ENCODE measurements around the gene BOLA2B.
"Not testable (repeated sequence)": the region's sequence is repeated elsewhere in the genome, so short reads cannot be mapped to it uniquely, and the experiment has no call there.

The BOLA2B gene

DNA sequence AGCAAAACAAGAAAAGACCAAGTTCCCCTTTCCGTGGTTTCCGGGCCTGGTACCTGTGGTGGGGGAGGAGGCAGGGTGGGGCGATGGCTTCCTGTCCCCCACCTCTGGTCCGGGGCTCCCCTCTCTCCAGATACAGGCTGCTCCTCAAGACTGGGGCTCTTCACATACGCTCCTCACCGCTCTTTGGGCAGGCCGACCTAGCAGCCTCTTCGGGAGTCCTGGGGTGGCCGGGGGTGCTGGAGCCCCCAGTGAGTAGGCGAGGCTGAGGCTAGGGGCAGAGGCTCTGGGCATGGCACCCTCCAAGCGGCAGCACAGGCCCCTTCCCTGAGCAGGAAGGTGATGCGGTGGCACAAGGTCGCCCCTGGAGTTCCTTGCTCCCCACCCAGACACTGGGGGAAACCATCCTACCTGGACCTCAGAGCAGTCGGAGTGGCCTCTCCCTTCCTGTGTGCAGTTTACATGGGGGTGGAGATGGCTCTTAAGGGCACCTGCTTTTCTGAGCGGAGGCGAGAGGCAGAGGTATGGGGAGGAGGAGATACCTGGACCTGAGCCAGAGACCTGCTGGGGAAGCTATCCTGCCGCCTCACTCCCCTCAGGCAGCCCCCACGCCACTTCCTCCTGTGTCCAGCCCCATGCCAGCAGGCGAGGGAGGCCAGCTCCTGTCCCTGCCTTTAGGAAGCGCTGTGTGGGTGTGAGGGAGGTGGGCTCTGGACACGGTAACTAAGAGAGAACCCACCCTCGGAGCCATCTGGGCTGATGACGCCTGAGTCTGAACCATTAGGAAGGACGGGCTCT is 9.2 kb downstream of the BOLA2B start:
- DNase-seq (ENCODE audit: low spot score): no peak

DNA sequence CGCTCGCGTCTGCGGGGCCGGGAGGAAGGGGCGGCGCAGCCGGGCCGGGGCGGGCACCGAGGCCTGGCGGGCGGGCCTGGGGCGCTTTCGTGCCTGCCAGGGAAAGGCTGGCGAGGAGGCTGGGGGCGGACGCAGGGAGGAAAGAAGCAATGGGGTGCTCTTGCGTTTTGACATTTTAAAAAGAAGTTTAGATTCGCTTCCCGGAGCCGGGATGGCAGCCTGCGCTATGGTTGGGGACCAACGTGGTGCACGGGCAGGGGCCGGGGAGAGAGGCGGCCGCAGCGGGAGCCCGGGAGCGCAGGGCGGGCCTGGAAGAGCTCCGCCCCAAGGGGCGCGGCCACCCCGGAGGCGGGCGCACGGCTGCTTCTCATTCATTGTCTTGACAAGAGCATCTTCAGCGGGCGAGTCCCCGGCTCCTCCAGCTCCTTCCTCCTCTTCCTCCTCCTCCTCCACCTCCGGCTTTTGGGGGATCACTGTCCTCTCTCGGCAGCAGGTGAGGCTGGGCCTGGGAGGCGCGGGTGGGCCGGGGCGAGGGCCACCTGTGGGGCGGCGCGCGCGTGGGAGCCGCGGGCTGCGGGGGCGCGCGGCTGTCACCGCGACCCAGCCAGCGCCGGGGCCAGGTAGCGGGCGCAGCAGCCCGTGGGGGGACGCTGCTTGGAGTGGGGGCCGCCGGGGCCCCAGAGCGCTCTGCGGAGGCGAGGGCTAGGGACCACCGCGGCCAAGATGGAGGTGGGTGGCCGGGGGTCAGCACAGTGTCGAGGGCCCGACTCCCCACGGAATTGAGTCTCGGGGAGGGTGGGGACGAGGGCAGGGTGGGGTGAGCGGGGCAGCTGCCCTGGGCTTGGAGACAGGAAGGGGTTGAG is 10.0 kb downstream of the BOLA2B start, which contains the start of gene CORO1A:
CORO1A (plus strand) TSS at position 370 of the 863 bp plus-strand sequence. CDS start 1,608 bp downstream, outside the sequence.
- peak; percentile 86 for DNase-seq (ENCODE audit: low spot score)

DNA sequence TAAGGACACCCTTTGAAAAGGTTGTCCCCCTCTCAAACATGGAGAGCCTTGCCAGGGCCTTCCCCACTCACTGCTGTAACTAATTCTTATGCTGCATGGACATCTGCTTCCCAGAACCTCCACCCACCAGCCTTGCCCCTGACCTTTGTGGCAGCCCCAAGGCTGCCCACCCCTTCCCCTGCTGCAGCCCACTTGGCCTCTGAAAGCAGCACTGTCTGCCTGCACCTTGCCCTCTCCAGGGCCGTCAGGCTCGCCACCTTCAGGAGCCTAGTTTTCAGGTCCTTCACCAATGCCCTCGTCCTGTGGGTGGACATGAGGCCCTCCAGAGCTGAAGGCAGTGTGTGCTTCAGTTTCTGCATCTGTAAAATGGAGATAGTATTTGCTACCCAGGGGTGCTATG is 12.7 kb downstream of the BOLA2B start:
- no peak for DNase-seq (ENCODE audit: low spot score)

DNA sequence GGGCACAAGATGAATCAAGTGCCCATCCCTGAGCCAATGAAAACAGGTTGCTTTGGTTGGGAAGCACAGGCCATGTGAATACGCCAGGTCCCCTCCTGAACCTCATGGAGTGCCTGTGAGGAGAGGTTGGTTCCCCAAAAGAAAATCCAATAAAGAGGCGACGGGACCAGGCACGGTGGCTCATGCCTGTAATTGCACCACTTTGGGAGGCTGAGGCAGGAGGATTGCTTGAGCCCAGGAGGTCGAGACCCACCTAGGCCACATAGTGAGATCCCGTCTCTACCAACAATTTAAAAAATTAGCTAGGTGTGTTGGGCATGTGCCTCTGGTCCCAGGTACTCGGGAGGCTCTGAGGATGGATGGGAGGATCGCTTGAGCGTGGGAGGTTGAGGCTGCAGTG is 13.5 kb downstream of the BOLA2B start:
- DNase-seq (ENCODE audit: low spot score): no peak

DNA sequence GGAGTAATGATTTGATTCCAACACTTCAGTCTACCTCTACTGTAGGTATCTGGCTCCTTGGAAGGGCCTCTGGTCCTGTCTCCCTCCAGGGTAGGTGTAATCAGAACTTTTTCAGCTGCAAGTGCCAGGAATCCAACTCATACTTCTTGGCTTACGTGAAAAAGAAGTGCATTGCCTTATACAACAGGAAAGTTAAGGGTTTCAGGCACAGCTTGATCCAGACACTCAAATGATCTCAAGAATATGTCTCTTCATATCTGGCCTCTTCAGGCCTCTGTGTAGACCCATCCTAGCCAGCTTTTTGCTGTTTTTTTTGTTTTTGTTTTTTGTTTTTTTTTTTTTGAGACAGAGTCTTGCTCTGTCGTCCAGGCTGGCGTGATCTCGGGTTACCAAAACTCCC is 14.3 kb downstream of the BOLA2B start:
- no peak for DNase-seq (ENCODE audit: low spot score)

DNA sequence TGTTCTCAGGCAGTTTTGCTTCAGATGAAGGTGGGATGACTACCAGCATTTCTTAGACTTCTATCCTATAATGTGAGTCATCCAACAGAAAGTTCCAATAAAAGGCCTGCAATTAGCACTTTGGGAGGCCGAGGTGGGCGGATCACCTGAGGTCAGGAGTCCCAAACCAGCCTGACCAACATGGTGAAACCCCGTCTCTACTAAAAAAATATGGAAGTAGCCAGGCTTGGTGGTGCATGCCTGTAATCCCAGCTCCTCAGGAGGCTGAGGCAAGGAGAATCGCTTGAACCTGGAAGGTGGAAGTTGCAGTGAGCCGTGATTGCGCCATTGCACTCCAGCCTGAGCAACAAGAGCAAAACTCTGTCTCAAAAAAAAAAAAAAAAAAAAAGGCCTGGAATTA is 16.6 kb downstream of the BOLA2B start:
- DNase-seq (ENCODE audit: low spot score): not testable (repeated sequence)

DNA sequence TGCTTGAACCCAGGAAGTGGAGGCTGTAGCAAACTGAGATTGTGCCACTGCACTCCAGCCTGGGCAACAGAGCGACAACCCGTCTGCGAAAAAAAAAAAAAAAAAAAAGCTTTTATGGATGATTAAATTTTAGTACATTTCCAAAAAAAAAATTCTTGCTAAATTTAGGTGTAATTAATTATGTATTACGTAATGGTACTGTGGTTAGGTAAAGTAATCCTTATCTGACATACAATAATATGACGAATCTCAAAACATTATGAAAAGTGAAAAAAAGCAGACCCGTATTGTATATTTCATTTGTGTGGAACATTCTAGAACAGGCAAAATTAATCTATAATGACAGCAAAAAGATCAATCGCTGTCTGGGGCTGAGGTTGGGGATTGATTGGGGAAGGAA is 20.4 kb downstream of the BOLA2B start:
- no peak for DNase-seq (ENCODE audit: low spot score)

DNA sequence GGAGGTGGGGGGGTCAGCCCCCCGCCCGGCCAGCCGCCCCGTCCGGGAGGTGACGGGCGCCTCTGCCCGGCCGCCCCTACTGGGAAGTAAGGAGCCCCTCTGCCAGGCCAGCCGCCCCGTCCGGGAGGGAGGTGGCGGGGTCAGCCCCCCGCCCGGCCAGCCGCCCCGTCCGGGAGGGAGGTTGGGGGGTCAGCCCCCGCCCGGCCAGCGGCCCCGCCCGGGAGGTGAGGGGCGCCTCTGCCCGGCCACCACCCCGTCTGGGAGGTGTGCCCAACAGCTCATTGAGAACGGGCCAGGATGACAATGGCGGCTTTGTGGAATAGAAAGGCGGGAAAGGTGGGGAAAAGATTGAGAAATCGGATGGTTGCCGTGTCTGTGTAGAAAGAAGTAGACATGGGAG is 23.3 kb downstream of the BOLA2B start:
- not testable (repeated sequence) for DNase-seq (ENCODE audit: low spot score)

DNA sequence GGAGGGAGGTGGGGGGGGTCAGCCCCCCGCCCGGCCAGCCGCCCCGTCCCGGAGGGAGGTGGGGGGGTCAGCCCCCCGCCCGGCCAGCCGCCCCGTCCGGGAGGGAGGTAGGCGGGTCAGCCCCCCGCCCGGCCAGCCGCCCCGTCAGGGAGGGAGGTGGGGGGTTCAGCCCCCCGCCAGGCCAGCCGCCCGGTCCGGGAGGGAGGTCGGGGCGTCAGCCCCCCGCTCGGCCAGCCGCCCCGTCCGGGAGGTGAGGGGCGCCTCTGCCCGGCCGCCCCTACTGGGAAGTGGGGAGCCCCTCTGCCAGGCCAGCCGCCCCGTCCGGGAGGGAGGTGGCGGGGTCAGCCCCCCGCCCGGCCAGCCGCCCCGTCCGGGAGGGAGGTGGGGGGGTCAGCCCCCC is 24.1 kb downstream of the BOLA2B start:
- not testable (repeated sequence) for DNase-seq (ENCODE audit: low spot score)

DNA sequence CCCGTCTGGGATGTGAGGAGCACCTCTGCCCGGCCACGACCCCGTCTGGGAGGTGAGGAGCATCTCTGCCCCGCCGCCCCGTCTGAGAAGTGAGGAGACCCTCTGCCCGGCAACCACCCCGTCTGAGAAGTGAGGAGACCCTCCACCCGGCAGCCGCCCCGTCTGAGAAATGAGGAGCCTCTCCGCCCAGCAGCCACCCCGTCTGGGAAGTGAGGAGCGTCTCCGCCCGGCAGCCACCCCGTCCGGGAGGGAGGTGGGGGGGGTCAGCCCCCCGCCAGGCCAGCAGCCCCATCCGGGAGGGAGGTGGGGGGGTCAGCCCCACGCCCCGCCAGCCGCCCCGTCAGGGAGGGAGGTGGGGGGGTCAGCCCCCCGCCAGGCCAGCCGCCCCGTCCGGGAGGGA is 24.7 kb downstream of the BOLA2B start:
- not testable (repeated sequence) for DNase-seq (ENCODE audit: low spot score)

DNA sequence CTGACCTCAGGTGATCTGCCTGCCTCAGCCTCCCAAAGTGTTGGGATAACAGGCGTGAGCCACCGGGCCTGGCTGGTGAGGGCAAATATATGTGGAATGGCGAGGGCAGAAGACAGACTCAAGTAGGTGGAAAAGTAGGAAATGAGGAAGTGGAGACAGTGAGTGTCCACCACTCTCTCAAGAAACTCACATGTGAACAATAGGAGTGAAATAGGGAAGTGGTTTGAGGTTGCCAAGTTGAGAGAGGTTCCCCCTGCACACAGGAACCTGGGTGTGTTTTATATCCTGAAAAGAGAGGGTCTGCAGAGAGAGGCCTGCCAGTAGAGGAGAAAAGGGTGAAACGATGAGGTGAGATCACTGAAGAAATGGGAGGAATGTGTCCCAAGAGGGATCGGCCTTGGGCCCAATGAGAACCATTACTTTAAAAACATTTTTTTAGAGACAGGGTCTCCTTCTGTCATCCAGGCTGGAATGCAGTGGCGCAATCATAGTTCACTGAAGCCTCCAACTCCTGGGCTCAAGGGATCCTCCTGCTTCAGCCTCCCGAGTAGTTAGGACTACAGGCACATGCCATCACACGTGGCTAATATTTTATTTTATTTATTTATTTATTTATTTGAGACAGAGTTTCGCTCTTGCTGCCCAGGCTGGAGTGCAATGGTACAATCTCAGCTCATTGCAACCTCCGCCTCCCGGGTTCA is 27.1 kb downstream of the BOLA2B start:
- DNase-seq (ENCODE audit: low spot score): no peak

DNA sequence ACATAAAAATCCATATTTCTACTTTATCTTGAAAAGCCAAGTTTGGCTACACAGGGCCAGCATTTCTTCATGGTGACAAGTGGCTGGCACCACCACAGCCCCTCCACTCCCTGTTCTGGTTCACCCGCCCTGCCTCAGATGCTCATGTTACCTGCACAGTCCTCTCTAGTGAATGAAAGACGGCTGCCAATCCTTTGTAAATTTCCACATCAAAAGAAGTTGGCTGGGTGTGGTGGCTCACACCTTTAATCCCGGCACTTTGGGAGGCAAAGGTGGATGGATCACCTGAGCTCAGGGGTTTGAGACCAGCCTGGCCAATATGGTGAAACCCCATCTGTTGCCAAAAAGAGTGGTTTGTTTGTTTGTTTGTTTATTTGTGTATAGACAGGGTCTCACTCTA is 29.9 kb downstream of the BOLA2B start:
- no peak for DNase-seq (ENCODE audit: low spot score)

DNA sequence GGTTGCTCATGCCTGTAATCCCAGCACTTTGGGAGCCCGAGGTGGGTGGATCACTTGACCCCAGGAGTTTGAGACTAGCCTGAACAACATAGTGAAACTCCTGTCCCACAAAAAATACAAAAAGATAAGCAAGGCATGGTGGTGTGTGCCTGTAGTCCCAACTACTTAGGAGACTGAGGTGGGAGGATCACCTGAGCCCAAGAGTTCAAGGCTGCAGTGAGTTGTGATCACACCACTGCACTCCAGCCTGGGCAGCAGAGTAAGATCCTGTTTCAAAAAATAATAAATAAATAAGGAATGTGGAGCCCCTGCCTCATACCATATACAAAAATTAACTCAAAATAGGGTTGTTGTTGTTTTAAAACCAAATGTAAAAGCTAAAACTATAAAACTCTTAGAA is 36.3 kb downstream of the BOLA2B start:
- DNase-seq (ENCODE audit: low spot score): no peak

DNA sequence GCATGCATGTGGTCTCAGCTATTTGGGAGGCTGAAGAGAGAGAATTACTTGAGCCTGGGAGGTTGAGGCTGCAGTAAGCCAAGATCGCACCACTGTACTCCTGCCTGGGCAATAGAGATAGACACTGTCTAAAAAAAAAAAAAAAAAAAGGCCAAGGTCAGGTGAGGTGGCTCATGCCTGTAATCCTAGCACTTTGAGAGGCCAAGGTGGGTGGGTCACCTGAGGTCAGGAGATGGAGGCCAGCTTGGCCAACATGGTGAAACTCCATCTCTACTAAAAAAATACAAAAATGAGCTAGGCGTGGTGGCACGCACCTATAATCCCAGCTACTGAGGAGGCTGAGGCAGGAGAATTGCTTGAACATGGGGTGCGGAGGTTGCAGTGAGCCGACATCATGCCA is 38.3 kb downstream of the BOLA2B start:
- DNase-seq (ENCODE audit: low spot score): no peak

DNA sequence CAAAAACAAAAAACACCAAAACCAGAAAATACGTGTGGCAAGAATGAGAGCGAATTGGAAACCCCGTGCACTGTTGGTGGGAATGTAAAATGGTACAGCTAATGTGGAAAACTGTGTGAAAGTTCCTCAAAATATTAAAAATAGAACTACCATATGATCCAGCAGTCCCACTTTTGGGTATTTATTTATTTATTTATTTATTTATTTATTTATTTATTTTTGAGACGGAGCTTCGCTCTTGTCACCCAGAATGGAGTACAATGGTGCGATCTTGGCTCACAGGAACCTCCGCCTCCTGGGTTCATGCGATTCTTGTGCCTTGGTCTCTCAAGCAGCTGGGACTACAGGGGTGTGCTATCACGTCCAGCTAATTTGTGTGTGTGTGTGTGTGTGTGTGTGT is 40.9 kb downstream of the BOLA2B start:
- DNase-seq (ENCODE audit: low spot score): no peak

DNA sequence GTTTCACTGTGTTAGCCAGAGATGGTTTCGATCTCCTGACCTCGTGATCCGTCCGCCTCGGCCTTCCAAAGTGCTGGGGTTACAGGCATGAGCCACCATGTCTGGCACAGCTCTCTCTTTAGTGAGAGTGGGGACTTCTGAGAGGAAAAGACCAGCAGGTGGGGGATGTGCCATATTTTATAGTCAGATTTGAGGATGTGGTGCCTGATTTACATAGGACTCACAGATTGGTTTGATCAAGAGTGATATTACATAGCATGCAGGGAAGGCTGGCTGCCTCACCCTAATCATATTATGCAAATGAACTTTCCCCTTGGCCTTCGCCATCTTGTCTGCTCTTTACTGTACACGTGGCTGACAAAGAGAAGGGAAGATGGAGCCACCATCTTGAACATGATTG is 42.4 kb downstream of the BOLA2B start:
- DNase-seq (ENCODE audit: low spot score): no peak

DNA sequence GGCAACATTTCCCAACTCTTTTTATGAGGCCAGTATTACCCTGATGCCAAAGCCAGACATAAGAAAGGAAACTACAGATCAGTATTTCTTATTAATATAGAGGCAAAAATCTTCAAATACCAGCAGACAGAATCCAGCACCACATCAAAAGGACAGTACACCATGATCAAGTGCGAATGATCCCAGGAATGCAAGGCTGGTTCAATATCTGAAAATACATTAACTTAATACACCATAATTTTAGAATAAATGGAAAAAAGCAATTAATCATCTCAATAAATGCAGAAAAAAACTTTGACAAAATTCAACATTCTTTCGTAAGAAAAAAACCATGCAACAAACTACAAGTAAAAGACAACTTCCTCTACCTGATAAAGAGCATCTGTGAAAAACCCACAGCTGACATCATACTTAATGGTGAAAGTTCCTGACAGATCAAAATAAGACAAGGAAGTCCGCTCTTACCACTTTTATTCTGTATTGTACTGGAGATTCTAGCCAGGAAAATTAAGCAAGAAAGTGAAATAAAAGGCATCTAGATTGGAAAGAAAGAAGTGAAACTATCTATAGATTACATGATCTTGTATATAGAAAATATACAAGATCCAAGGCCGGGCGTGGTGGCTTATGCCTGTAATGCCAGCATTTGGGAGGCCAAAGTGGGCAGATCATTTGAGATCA is 44.1 kb downstream of the BOLA2B start:
- no peak for DNase-seq (ENCODE audit: low spot score)

DNA sequence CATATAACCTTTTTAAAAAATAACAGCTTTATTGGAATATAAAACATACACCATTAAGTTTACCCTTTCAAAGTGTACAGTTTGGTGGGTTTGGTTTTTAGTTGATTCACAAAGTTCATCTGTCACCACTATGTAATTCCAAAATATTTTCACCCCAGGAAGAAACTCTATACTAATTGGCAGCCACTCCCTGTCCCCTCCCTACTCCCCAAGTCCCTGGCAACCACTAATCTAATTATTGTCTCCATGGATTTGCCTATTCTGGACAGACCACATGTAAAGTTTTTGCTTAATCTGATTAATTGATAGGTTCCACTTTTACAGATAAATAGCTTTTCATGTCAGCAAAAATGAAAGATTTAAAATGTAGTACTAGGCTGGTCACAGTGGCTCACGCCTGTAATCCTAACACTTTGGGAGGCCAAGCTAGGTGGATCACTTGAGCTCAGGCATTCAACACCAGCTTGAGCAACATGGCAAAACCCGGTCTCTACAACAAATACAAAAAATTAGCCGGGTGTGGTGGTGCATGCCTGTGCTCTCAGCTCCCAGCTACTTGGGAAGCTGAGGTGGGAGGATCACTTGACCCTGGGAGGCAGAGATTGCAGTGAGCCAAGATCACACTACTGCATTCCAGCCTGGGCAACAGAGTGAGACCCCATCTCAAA is 45.5 kb downstream of the BOLA2B start:
- DNase-seq (ENCODE audit: low spot score): no peak

DNA sequence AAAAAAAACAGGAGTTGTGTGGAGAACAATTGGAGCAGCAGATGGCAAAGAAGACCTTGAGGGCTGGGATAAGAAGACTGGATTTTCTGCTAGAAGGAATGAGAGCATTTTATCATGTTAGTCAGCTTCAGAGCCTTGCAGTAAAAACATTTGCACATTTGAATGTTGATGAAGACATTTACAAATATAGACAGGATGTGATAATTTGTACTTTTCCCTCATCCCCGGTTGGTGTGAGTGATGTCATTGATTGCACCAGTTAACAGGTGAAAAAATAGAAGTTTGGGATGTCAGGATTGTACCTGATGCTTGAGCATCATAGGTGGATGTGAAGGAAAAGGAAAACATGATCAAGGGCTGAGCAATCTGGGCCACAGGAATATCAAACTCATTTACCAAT is 47.8 kb downstream of the BOLA2B start:
- no peak for DNase-seq (ENCODE audit: low spot score)

DNA sequence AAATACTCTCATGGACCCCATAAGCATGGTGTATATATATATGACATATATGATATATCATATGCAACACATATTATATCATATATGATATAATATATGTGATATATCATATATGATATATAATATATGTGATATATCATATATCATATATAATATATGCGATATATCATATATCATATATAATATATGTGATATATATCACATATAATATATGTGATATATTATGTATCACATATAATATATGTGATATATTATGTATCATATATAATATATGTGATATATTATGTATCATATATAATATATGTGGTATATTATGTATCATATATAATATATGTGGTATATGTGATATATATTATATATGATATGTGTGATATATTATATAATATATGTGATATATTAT is 48.5 kb downstream of the BOLA2B start:
- DNase-seq (ENCODE audit: low spot score): no peak

DNA sequence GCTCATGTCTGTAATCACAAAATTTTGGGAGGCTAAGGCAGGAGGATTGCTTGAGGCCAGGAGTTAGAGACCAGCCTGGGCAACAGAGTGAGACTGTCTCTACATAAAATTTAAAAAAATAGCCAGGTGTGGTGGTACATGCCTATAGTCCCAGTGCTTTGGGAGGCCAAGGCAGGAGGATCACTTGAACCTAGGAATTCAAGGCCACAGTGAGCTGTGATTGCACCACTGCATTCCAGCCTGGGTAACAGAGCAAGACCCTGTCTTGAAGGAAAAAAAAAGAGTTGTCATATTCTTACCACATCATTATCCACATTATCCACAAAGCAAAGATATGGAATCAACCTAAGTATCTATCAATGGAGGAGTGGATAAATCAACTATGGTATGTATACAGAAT is 49.4 kb downstream of the BOLA2B start:
- no peak for DNase-seq (ENCODE audit: low spot score)

DNA sequence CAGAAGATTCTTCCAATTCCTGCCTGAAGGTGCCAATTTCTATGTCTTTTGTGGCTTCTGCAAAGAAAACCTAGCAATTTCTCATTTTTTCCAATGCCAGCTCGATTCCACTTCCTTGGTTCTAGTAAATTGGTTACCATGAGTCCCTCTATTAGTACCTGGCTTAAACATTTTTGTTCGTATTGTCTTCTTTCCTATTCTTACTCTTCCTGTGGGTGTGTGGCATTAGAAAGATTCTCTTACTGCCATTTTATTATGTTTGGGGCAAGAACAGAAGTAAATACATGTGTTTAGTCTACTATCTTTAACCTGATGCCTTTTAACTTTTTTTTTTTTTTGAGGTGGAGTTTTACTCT is 50.1 kb downstream of the BOLA2B start:
- no peak for DNase-seq (ENCODE audit: low spot score)
